ENCODE results near the gene PLEKHA6. TPM values are rescaled to one million over a fixed set of nuclear protein-coding genes. Genes with fewer than 3 reads are reported as not detected.

The PLEKHA6 gene
- total RNA-seq, 2 experiments from 2014 or later = 0.53 to 0.82 TPM

- ATAC-seq (ENCODE audit: poor library complexity) = no peak
- H3K9me3 ChIP-seq (ENCODE audit: control insufficient read depth in 1 of 2, insufficient read depth in 1 of 2, low read length in 2 of 2) = no peaks in the 10 kb centered on the region
- Mint-ChIP-seq H3K4me1 (ENCODE audit: low read depth) (no peaks in the 10 kb centered on the region), H3K27ac (no peak overlapping the region), H3K27me3 (no peaks in the 10 kb centered on the region), H3K9me3 (no peaks in the 10 kb centered on the region), H3K4me3 (no peak overlapping the region), H3K36me3 (ENCODE audit: low read depth) (no peaks in the 10 kb centered on the region)
- H3K4me3 ChIP-seq (ENCODE audit: low read length) = no peak overlapping the region
- intact Hi-C loops (cut with DNase I, micrococcal nuclease) = no loop called here
- TF ChIP-seq, protein P1, sequence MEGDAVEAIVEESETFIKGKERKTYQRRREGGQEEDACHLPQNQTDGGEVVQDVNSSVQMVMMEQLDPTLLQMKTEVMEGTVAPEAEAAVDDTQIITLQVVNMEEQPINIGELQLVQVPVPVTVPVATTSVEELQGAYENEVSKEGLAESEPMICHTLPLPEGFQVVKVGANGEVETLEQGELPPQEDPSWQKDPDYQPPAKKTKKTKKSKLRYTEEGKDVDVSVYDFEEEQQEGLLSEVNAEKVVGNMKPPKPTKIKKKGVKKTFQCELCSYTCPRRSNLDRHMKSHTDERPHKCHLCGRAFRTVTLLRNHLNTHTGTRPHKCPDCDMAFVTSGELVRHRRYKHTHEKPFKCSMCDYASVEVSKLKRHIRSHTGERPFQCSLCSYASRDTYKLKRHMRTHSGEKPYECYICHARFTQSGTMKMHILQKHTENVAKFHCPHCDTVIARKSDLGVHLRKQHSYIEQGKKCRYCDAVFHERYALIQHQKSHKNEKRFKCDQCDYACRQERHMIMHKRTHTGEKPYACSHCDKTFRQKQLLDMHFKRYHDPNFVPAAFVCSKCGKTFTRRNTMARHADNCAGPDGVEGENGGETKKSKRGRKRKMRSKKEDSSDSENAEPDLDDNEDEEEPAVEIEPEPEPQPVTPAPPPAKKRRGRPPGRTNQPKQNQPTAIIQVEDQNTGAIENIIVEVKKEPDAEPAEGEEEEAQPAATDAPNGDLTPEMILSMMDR (IDR thresholded peaks at IDR 0.05) = no peak
- no peaks in the 10 kb centered on the region for H3K36me3 ChIP-seq (ENCODE audit: insufficient read depth, low read length)
- DNase-seq = no peak
- no peak overlapping the region for H3K27ac ChIP-seq (ENCODE audit: low read depth in 1 of 2, low read length in 2 of 2)
- H3K27me3 ChIP-seq (ENCODE audit: control insufficient read depth in 1 of 2, insufficient read depth in 2 of 2, low read length in 2 of 2) = peaks cover 0 to 2% of the 10 kb centered on the region in 2 experiments
- H3K4me1 ChIP-seq (ENCODE audit: insufficient read depth, low read length) = no peaks in the 10 kb centered on the region
- ChIA-PET CTCF (no interaction called here), POLR2A (no interaction called here)
Measured at GRCh38 chr1:204326771-204327300, 32.9 kb downstream of the PLEKHA6 start.

- no peaks in the 10 kb centered on the region for H3K9me3 ChIP-seq (ENCODE audit: control insufficient read depth in 1 of 2, insufficient read depth in 1 of 2, low read length in 2 of 2)
- H3K27me3 ChIP-seq (ENCODE audit: control insufficient read depth in 1 of 2, insufficient read depth in 2 of 2, low read length in 2 of 2) = peaks cover 0 to 2% of the 10 kb centered on the region in 2 experiments
- Mint-ChIP-seq H3K9me3 (no peaks in the 10 kb centered on the region), H3K4me3 (no peak overlapping the region), H3K27ac (no peak overlapping the region), H3K4me1 (ENCODE audit: low read depth) (no peaks in the 10 kb centered on the region), H3K36me3 (ENCODE audit: low read depth) (no peaks in the 10 kb centered on the region), H3K27me3 (no peaks in the 10 kb centered on the region)
- POLR2A ChIA-PET = no interaction called here
- no peaks in the 10 kb centered on the region for H3K4me1 ChIP-seq (ENCODE audit: insufficient read depth, low read length)
- no peak overlapping the region for H3K27ac ChIP-seq (ENCODE audit: low read depth in 1 of 2, low read length in 2 of 2)
- DNase-seq (no peak), ATAC-seq (ENCODE audit: poor library complexity) (no peak)
- CTCF ChIA-PET = no interaction called here
- TF ChIP-seq, protein P1 (IDR thresholded peaks at IDR 0.05) = no peak
- no peaks in the 10 kb centered on the region for H3K36me3 ChIP-seq (ENCODE audit: insufficient read depth, low read length)
- H3K4me3 ChIP-seq (ENCODE audit: low read length) = no peak overlapping the region
- intact Hi-C loops (cut with DNase I, micrococcal nuclease) = no loop called here
Measured at GRCh38 chr1:204325944-204326343, 33.8 kb downstream of the PLEKHA6 start.

DNA sequence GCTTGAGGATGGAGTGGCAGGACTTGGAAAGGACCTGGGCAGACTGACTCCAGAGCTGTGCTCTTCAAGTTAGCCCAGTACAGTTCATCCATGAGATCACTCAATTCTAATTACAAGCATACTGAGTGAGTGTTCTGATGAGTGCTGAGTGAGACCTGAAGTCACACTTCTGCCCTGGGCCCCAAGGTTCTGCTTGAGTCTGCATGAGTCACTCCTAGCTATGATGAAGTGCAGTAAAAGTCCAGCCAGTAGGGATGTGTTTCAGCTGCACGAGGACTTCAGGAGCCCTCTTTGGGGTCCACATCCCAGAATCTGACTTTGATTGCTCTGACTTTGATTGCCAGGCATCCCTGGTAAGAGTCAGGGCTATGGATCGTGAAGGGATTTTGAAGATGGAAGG, 35.8 kb downstream of the PLEKHA6 start:
- Histone ChIP-seq H3K27me3 (ENCODE audit: control insufficient read depth in 1 of 2, insufficient read depth in 2 of 2, low read length in 2 of 2) (no peaks in the 10 kb centered on the region), H3K4me3 (ENCODE audit: low read length) (no peak overlapping the region), H3K4me1 (ENCODE audit: insufficient read depth, low read length) (no peaks in the 10 kb centered on the region), H3K9me3 (ENCODE audit: control insufficient read depth in 1 of 2, insufficient read depth in 1 of 2, low read length in 2 of 2) (no peaks in the 10 kb centered on the region), H3K27ac (ENCODE audit: low read depth in 1 of 2, low read length in 2 of 2) (no peak overlapping the region), H3K36me3 (ENCODE audit: insufficient read depth, low read length) (no peaks in the 10 kb centered on the region)
- no peaks in the 10 kb centered on the region for H3K9me3 Mint-ChIP-seq
- H3K4me1 Mint-ChIP-seq (ENCODE audit: low read depth) = no peaks in the 10 kb centered on the region
- H3K27ac Mint-ChIP-seq = no peak overlapping the region
- ATAC-seq (ENCODE audit: poor library complexity) (no peak), DNase-seq (no peak)
- H3K4me3 Mint-ChIP-seq = no peak overlapping the region
- intact Hi-C loops (cut with DNase I, micrococcal nuclease) = no loop called here
- H3K36me3 Mint-ChIP-seq (ENCODE audit: low read depth) = no peaks in the 10 kb centered on the region
- TF ChIP-seq, protein P1 (IDR thresholded peaks at IDR 0.05) = no peak
- POLR2A ChIA-PET = no interaction called here
- no peaks in the 10 kb centered on the region for H3K27me3 Mint-ChIP-seq
- CTCF ChIA-PET = interaction anchor here (0.6 kb wide), 1 partner anchor 1769 kb away, joined by 3 read pairs; no protein-coding TSS in a partner anchor

Data from CD4-positive, alpha-beta T cell (primary cell).